Measurements from ENCODE around the gene PARD3B. TPM values are rescaled to one million over a fixed set of nuclear protein-coding genes. Genes with fewer than 3 reads are reported as not detected.

The PARD3B gene
- total RNA-seq, 4 donors from 2014 or later, result 27.8 to 39.3 (median 33.7) TPM

- no peak for DNase-seq (ENCODE audit: low spot score)
- TF ChIP-seq, protein P1, sequence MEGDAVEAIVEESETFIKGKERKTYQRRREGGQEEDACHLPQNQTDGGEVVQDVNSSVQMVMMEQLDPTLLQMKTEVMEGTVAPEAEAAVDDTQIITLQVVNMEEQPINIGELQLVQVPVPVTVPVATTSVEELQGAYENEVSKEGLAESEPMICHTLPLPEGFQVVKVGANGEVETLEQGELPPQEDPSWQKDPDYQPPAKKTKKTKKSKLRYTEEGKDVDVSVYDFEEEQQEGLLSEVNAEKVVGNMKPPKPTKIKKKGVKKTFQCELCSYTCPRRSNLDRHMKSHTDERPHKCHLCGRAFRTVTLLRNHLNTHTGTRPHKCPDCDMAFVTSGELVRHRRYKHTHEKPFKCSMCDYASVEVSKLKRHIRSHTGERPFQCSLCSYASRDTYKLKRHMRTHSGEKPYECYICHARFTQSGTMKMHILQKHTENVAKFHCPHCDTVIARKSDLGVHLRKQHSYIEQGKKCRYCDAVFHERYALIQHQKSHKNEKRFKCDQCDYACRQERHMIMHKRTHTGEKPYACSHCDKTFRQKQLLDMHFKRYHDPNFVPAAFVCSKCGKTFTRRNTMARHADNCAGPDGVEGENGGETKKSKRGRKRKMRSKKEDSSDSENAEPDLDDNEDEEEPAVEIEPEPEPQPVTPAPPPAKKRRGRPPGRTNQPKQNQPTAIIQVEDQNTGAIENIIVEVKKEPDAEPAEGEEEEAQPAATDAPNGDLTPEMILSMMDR (IDR thresholded peaks at IDR 0.05), result no peak
- ATAC-seq (ENCODE audit: low FRiP score), result no peak
Observed at GRCh38 chr2:205017381-205017780, 472.1 kb downstream of the PARD3B start.

DNA sequence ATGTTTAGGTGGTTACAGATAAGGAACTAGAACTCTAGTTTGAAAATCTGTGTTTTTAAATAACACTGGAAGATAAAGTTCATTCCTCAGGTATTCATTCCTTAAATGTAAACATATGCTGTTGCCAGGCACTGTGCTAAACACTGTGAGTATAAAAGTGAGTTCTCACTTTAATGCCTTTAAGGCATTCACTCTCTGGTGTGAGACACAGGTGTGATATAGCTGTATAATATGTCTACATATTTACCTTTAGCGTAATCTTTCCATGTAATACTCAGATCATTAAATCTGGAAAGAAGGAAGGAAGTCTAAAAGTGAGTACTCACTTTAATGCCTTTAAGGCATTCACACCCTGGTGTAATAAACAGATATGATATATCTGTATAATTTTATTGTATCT, 472.6 kb downstream of the PARD3B start:
- TF ChIP-seq, protein P1 (IDR thresholded peaks at IDR 0.05), result no peak
- DNase-seq (ENCODE audit: low spot score) (no peak), ATAC-seq (ENCODE audit: low FRiP score) (no peak)

DNA sequence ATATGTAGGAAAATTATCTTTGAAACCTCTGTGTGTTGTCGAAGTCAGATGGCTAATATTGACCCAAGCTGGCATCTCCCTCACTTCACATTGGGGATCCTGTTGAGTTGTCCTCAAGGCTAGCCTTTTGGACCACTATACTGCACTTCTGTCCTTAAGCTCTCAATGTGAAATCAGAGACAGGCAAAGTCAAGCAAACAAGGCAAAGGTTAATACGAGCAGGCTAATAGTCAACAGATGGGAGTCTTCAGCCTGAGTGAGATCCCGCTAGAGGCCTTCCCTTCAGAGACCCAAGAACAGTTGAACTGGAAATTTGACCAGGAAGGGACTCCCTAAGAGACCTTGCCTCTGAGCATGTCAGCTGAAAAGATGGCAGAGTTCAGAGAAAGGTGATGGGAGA, 475.4 kb downstream of the PARD3B start:
- TF ChIP-seq, protein P1 (IDR thresholded peaks at IDR 0.05), result no peak
- DNase-seq (ENCODE audit: low spot score) (no peak), ATAC-seq (ENCODE audit: low FRiP score) (no peak)

DNA sequence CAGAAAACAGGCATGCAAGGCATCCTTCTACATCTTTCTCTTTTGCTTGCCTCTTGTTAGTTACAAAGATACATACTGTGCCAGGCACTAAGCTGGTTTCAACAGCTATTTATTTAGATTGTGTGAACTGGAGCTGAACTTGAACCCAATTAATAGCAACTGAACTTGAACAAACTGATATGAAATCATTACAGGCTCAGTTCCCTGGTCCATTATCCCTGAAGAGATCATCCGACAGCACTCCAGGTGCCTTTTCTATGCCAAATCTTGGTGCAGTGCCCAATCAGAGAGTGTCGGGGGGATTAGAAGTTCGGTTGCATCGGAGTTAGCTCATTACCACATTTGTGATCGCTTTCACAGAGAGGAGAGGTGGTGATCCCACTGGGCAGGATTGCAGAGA, 477.6 kb downstream of the PARD3B start:
- TF ChIP-seq, protein P1 (IDR thresholded peaks at IDR 0.05), result no peak
- no peak for ATAC-seq (ENCODE audit: low FRiP score)
- no peak for DNase-seq (ENCODE audit: low spot score)

GRCh38 chr2:205024822-205025518, 479.7 kb downstream of the PARD3B start:
- TF ChIP-seq, protein P1 (IDR thresholded peaks at IDR 0.05), result no peak
- DNase-seq (ENCODE audit: low spot score), result peak; percentile 38
- peak; percentile 99 for ATAC-seq (ENCODE audit: low FRiP score)

GRCh38 chr2:205025580-205026240, 480.4 kb downstream of the PARD3B start:
- no peak for ATAC-seq (ENCODE audit: low FRiP score)
- no peak for DNase-seq (ENCODE audit: low spot score)
- TF ChIP-seq, protein P1 (IDR thresholded peaks at IDR 0.05), result no peak

GRCh38 chr2:205030695-205031094, 485.4 kb downstream of the PARD3B start:
- ATAC-seq (ENCODE audit: low FRiP score), result no peak
- DNase-seq (ENCODE audit: low spot score), result no peak
- TF ChIP-seq, protein P1 (IDR thresholded peaks at IDR 0.05), result no peak

Data from omental fat pad (tissue), 4 donors.